HG03575 (cell line): Measurements from ENCODE around the gene CRHBP.
"Not testable (repeated sequence)": the region's sequence is repeated elsewhere in the genome, so short reads cannot be mapped to it uniquely, and the experiment has no call there.

Experiments used
- ATAC-seq: cut with Tn5 transposase; IDR thresholded peaks from one replicate; pipeline ENCODE4 v1.9.1; 2021; ENCODE audit not compliant: unreplicated experiment, insufficient number of reproducible peaks, low FRiP score; ENCODE audit errors: extremely low read depth

CRHBP gene

GRCh38 chr5:76954383-76954763 is 1.5 kb downstream of the CRHBP start:
- no peak for ATAC-seq

- ATAC-seq: no peak
Observed at GRCh38 chr5:76956033-76956432, 3.2 kb downstream of the CRHBP start.

DNA sequence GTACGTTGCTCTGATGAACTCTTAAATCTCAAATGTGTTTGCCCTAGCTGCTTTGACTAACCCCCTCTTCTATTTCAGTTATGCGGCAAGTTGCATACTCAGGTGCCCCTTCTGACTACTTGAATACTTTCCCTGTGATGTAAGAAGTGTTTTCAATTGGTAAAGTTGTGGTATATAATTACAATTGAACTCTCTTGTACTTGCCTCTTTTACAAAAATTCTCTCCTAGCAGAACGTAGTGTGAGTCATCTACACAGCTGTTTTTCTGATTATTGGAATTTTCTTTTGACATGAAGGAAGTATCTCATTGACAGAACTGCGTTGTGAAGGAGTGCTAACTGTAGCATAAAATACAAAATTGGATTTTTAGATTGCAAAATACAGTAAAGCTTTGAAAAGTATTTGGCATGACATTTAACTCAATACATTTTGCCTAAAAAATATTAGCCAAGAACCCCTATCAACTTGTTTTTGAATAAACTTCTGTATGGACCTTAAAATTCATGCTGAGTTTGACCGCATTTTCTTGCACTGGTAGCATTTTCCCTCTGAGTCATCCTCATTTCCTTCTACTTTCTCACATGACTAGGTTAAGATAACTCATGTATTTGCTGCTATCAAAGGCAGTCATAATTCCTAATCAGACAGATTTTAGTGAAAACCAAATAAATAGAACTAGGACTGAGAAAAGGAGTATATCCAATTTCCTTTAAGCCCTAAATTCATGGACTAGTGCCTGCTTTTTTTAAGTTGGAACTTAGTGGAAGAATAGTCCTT is 6.3 kb downstream of the CRHBP start:
- ATAC-seq: no peak

DNA sequence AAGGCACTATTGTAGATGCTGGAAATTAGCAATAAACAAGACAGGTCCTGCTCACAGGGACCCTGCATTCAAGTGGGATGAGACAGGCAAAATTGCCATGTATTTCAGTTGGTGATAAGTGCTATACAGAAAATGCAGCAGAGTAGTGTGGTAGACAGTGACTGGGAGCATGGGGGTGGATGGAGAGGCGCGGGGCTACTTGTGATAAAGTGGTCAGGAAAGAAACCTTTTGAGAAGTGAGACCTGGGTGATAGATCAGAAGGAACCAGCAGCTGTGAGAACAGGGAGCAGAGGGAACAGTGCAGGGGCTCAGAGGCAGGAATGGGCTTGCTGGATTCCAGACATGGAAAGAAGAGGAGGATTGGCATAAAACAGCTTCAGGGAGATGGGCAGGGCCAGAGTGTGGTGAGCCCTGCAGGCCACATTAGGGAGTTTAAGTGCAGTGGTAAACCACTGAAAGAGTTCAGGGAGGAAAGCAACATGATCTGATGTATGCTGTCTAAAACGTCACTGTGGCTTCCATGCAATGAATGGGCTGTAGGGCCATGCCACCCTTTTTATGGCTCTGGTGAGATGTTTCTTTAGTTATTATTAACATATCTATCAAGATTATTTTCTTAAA is 7.3 kb downstream of the CRHBP start:
- ATAC-seq: no peak

DNA sequence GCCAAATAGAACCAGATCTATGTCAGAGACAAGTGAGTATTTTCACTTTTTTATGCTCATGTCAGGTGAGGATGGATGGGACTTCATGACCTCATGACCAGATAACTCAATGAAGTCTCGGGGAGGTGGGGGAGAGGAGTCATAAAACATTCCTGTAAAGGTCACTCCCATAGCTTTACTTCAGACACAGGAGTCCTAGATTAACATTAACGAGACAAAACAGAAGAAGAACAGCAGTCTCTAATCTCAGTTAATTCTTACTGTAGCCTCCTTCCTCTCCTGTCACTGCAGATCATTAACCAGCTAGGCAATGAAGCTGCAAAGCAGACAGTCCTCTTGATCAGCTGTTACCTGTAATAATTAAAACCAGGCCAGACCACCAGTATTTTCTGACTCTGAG is 11.2 kb downstream of the CRHBP start:
- no peak for ATAC-seq

DNA sequence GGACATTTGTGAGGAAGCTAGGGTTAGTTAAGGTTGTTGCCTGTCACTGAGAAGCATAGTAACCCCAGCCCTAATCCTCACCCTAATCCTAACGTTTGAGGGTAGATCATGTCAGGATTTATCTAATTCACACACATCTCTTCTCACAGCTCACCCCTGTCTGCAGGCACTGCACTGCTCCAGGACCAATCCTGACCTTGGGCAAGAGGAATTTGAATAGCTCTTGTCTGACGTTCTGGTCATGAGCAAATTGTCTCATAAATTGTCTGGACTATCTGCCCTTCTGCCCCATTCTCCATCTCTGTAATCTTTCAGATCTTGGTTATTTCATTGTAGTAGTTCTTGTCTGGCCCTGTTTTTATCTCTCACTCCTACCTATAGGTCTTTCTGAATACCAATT is 18.7 kb downstream of the CRHBP start:
- no peak for ATAC-seq

- no peak for ATAC-seq
Observed at GRCh38 chr5:76972689-76973088, 19.8 kb downstream of the CRHBP start.

- no peak for ATAC-seq
Observed at GRCh38 chr5:76974785-76975184, 21.9 kb downstream of the CRHBP start.

DNA sequence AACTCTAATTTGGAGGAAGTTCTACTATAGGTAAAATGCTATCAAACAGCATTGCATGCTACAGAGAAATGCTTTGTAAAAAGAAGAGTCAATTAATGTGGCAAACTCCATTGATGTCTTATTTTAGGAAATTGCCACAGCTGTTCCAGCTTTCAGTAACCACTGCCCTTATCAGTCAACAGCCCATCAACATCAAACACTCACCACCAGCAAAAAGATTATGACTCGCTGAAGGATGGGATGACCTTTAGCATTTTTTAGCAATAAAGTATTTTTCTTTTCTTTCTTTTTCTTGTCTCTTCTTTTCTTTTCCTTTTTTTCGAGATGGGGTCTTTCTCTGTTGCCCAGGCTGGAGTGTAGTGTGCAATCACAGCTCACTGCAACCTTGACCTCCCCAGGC is 26.0 kb downstream of the CRHBP start:
- ATAC-seq: no peak

- ATAC-seq: no peak
Observed at GRCh38 chr5:76980518-76981144, 27.8 kb downstream of the CRHBP start.

GRCh38 chr5:76982450-76982849 is 29.6 kb downstream of the CRHBP start:
- no peak for ATAC-seq

GRCh38 chr5:76983468-76983867 is 30.6 kb downstream of the CRHBP start:
- ATAC-seq: no peak

GRCh38 chr5:76986825-76987526 is 34.1 kb downstream of the CRHBP start:
- ATAC-seq: no peak

GRCh38 chr5:76990899-76991459 is 38.1 kb downstream of the CRHBP start:
- ATAC-seq: no peak

DNA sequence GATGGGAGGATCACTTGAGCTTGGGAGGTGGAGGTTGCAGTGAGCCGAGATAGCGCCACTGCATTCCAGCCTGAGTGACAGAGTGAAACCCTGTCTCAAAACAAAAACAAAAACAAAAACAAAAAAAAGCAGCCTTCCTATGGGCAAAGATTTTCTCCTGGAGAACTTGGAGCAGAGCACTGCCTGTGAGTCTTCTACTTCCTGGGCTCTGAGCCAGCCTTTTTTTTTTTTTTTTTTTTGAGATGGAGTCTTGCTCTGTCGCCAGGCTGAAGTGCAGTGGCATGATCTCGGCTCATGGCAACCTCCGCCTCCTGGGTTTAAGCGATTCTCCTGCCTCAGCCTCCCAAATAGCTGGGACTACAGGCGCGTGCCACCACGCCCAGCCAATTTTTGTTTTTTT is 40.6 kb downstream of the CRHBP start:
- not testable (repeated sequence) for ATAC-seq

GRCh38 chr5:76994337-76994736 is 41.5 kb downstream of the CRHBP start:
- no peak for ATAC-seq

DNA sequence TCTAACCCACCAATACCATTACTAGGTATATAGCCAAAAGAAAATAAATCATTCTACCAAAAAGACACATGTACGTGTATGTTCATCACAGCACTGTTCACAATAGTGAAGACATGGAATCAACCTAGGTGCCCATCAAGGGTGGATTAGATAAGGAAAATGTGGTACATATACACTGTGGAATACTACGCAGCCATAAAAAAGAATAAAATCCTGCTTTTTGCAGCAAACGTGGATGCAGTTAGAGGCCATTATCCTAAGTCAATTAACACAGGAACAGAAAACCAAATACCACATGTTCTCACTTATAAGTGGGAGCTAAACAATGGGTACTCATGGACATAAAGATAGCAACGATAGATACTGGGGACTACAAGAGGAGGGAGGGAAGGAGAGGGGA is 45.4 kb downstream of the CRHBP start:
- ATAC-seq: not testable (repeated sequence)

DNA sequence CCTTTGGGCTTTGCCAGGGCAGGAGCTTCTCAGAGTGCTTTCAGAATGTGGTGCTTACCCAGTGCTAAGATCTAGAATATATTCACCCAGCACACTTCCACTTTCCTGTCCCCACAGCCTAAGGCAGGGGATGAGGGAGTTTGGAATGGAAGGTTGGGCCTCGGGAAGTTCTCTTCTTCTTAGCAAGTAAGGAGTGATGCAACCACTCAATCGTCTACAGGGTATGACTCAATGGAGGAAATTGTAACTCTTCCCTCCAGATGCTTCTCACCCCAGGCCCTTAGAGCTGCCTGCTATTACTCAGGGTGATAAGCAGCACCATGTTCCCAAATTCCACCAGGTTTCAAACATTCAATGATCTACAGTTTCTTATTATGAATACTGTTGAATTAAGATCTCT is 46.6 kb downstream of the CRHBP start:
- no peak for ATAC-seq

DNA sequence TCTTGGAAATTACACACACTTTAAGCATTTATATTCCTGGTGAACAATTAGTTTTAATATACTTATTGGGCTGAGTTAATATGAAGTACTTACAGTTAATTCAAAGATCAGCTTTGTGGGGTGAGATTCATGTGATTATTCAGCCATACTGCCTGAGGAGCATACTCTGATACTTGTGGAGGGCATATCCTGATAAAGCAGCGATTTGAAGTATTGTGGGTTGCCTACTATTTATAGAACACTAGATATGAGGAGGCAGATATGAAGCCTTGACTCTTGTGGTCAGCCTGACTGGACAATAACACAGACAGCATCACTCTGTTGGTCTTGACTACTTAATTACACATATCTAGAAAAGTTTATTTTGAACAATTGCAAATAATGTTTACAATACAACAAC is 50.4 kb downstream of the CRHBP start:
- no peak for ATAC-seq
